HepG2 (cell line): ENCODE data around the gene CAPN11. TPM values are rescaled to one million over a fixed set of nuclear protein-coding genes. Genes with fewer than 3 reads are reported as not detected.

Experiments used
- ESRRA ChIP-seq: sonication (generic); formaldehyde crosslinking; IDR thresholded peaks from 2 replicates; pipeline ENCODE4 v1.5.1; 2020; ENCODE audit warnings: mild to moderate bottlenecking, low read depth, missing genetic modification reagents
- FOXJ3 ChIP-seq: sonication (generic); formaldehyde crosslinking; IDR thresholded peaks from 2 replicates; pipeline ENCODE4 v1.4.0; 2020; ENCODE audit warnings: missing genetic modification reagents, mild to moderate bottlenecking, borderline replicate concordance
- GPBP1L1 ChIP-seq: sonication (generic); formaldehyde crosslinking; IDR thresholded peaks from 2 replicates; pipeline ENCODE4 v1.5.0; 2020; ENCODE audit warnings: mild to moderate bottlenecking, missing genetic modification reagents
- HNF4G ChIP-seq, 2 experiments: sonication (generic) in 1 of 2; formaldehyde crosslinking in 1 of 2; IDR thresholded peaks; 2 replicates each; pipeline versions ENCODE4 v1.4.0 to v1.6.1; 2011 to 2020; ENCODE audit warnings: borderline replicate concordance in 2 of 2, low read depth in 2 of 2, mild to moderate bottlenecking in 2 of 2, low read length in 1 of 2, missing genetic modification reagents in 1 of 2, moderate library complexity in 1 of 2
- MATR3 ChIP-seq: sonication (generic); formaldehyde crosslinking; IDR thresholded peaks from 2 replicates; pipeline ENCODE4 v1.4.0; 2020; ENCODE audit warnings: missing genetic modification reagents
- MEF2D ChIP-seq: sonication (generic); formaldehyde crosslinking; IDR thresholded peaks from 2 replicates; pipeline ENCODE4 v1.5.1; 2020; ENCODE audit warnings: mild to moderate bottlenecking, missing genetic modification reagents
- MIXL1 ChIP-seq: IDR thresholded peaks from 2 replicates; pipeline ENCODE4 v1.6.1; 2016
- NAIF1 ChIP-seq: sonication (generic); formaldehyde crosslinking; IDR thresholded peaks from 2 replicates; pipeline ENCODE4 v1.5.0; 2020; ENCODE audit warnings: mild to moderate bottlenecking, missing genetic modification reagents, borderline replicate concordance
- PLRG1 ChIP-seq: fragments of 450-650 bp; conservative IDR thresholded peaks from 2 replicates; pipeline ENCODE4 v1.6.1; 2016
- POGZ ChIP-seq: sonication (generic); formaldehyde crosslinking; IDR thresholded peaks from 2 replicates; pipeline ENCODE4 v1.4.0; 2020; ENCODE audit warnings: mild to moderate bottlenecking, missing genetic modification reagents
- TARDBP ChIP-seq: sonication (generic); formaldehyde crosslinking; IDR thresholded peaks from 2 replicates; pipeline ENCODE4 v1.8.0; 2022; ENCODE audit warnings: mild to moderate bottlenecking, missing genetic modification reagents
- ZFP91 ChIP-seq: sonication (generic); formaldehyde crosslinking; IDR thresholded peaks from 2 replicates; pipeline ENCODE4 v1.9.0; 2022; ENCODE audit warnings: missing genetic modification reagents, mild to moderate bottlenecking, borderline replicate concordance
- ZNF232 ChIP-seq: sonication (generic); formaldehyde crosslinking; IDR thresholded peaks from 2 replicates; pipeline ENCODE4 v1.4.0; 2020; ENCODE audit warnings: missing genetic modification reagents, borderline replicate concordance
- ZNF256 ChIP-seq: sonication (generic); formaldehyde crosslinking; conservative IDR thresholded peaks from 2 replicates; pipeline ENCODE4 v1.4.0; 2020; ENCODE audit warnings: missing genetic modification reagents
- ZNF281 ChIP-seq: sonication (generic); formaldehyde crosslinking; IDR thresholded peaks from 2 replicates; pipeline ENCODE4 v1.4.0; 2020; ENCODE audit warnings: missing genetic modification reagents, borderline replicate concordance
- ZNF383 ChIP-seq: sonication (generic); formaldehyde crosslinking; IDR thresholded peaks from 2 replicates; pipeline ENCODE4 v1.4.0; 2020; ENCODE audit warnings: missing genetic modification reagents, mild to moderate bottlenecking, borderline replicate concordance
- ZNF451 ChIP-seq: sonication (generic); formaldehyde crosslinking; IDR thresholded peaks from 2 replicates; pipeline ENCODE4 v1.5.0; 2020; ENCODE audit warnings: mild to moderate bottlenecking, missing genetic modification reagents
- ZNF512 ChIP-seq: sonication (generic); formaldehyde crosslinking; IDR thresholded peaks from 2 replicates; pipeline ENCODE4 v1.4.0; 2020; ENCODE audit warnings: mild to moderate bottlenecking, missing genetic modification reagents
- ZNF550 ChIP-seq: sonication (generic); formaldehyde crosslinking; IDR thresholded peaks from 2 replicates; pipeline ENCODE4 v1.4.0; 2020; ENCODE audit warnings: mild to moderate bottlenecking, missing genetic modification reagents, borderline replicate concordance
- ZNF672 ChIP-seq: sonication (generic); formaldehyde crosslinking; IDR thresholded peaks from 2 replicates; pipeline ENCODE4 v1.8.1; 2022; ENCODE audit warnings: missing genetic modification reagents
- ZSCAN12 ChIP-seq: sonication (generic); formaldehyde crosslinking; IDR thresholded peaks from 2 replicates; pipeline ENCODE4 v1.9.0; 2021; ENCODE audit warnings: mild to moderate bottlenecking, missing genetic modification reagents
- ZSCAN22 ChIP-seq: sonication (generic); formaldehyde crosslinking; IDR thresholded peaks from 2 replicates; pipeline ENCODE4 v1.4.0; 2020; ENCODE audit warnings: mild to moderate bottlenecking, missing genetic modification reagents
- polyA plus RNA-seq, 8 experiments: library from polyadenylated mRNA; depleted of rRNA in 3 of 8; stranded (reverse) in 7 of 8; unstranded in 1 of 8; fragments of >200 nt; fragmentation: Illumina TruSeq in 4 of 8; extraction: Trizol in 4 of 8; gene quantifications; 2 replicates each; pipeline versions ENCODE4 v1.2.1 to v1.2.3, GENCODE V29; 2011 to 2016; ENCODE audit warnings: low read depth in 4 of 8, missing spikeins in 1 of 8, mixed read lengths in 1 of 8; ENCODE audit not compliant: insufficient read depth in 1 of 8
- total RNA-seq, 5 experiments: library from RNA; depleted of rRNA; stranded (reverse); fragments of >200 nt; fragmentation: Illumina TruSeq; extraction: Trizol; gene quantifications; 2 replicates each; pipeline ENCODE4 v1.2.3, GENCODE V29; 2016; ENCODE audit warnings: low read depth in 1 of 5

CAPN11 gene
- total and polyA plus RNA-seq, 2 of the 13 experiments (the other 11 are each of a cell fraction or from before 2014, with no cell fraction given), result 0.07 to 0.11 TPM

- TF ChIP-seq ZNF451 (CRISPR knock-in tag) (peak; percentile 89), ZNF256 (no peak), POGZ (CRISPR knock-in tag) (peak; percentile 15), GPBP1L1 (CRISPR knock-in tag) (no peak), HNF4G (IDR thresholded peaks at IDR 0.05; ENCODE audit: borderline replicate concordance, low read depth, low read length) (no peak; the same call in 1 of the 2 replicates), HNF4G (CRISPR knock-in tag; IDR thresholded peaks at IDR 0.05; ENCODE audit: borderline replicate concordance, low read depth) (no peak), ZSCAN22 (CRISPR knock-in tag) (no peak), ESRRA (CRISPR knock-in tag) (peak; percentile 76; the same call in 1 of the 2 replicates), ZSCAN12 (peak; percentile 54; the same call in 1 of the 2 replicates), MEF2D (CRISPR knock-in tag) (no peak), MIXL1 (no peak), ZNF512 (CRISPR knock-in tag) (no peak; the same call in 1 of the 2 replicates), ZFP91 (CRISPR knock-in tag) (peak; percentile 85), ZNF232 (CRISPR knock-in tag) (peak; percentile 80; the same call in 1 of the 2 replicates), ZNF383 (CRISPR knock-in tag) (no peak), TARDBP (0 out of 2 replicates have a peak, but pooled peaks have one; percentile 13), PLRG1 (no peak), ZNF672 (CRISPR knock-in tag) (no peak), ZNF281 (CRISPR knock-in tag) (no peak), MATR3 (CRISPR knock-in tag) (no peak), FOXJ3 (CRISPR knock-in tag) (no peak), NAIF1 (CRISPR knock-in tag) (no peak), ZNF550 (CRISPR knock-in tag) (no peak; the same call in 1 of the 2 replicates)
These were observed 64.9 kb downstream of the CAPN11 start, which contains the start of gene SLC29A1 (continued) for GRCh38 chr6:44223319-44224028.
